WI38 (cell line): ENCODE measurements around the gene FKBP14.

Experiments
- H3K4me3 ChIP-seq: 2 replicates; pipeline ENCODE4 v1.5.1; 2011; ENCODE audit warnings: low read depth, mild to moderate bottlenecking, control low read depth, low read length
- TF ChIP-seq, protein P1 (sequence below): IDR thresholded peaks from 2 replicates; pipeline ENCODE4 v1.5.1; 2012; ENCODE audit warnings: low read depth, mild to moderate bottlenecking, control low read depth, low read length

The FKBP14 gene

DNA sequence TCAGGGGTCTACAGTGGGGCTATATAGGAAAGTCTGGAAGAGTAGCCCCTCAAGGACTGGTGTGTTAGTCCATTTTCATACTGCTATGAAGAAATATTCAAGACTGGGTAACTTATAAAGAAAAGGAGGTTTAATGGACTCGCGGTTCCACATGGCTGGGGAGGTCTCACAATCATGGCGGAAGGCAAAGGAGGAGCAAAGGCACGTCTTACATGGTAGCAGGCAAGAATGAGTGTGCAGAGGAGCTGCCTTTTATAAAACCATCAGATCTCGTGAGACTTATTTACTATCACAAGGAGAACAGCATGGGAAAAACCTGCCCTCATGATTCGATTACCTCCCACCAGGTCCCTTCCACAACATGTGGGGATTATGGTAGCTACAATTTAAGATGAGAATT lies 3.0 kb downstream of the FKBP14 start:
- H3K4me3 ChIP-seq, result no peak overlapping the region
- TF ChIP-seq, protein P1, sequence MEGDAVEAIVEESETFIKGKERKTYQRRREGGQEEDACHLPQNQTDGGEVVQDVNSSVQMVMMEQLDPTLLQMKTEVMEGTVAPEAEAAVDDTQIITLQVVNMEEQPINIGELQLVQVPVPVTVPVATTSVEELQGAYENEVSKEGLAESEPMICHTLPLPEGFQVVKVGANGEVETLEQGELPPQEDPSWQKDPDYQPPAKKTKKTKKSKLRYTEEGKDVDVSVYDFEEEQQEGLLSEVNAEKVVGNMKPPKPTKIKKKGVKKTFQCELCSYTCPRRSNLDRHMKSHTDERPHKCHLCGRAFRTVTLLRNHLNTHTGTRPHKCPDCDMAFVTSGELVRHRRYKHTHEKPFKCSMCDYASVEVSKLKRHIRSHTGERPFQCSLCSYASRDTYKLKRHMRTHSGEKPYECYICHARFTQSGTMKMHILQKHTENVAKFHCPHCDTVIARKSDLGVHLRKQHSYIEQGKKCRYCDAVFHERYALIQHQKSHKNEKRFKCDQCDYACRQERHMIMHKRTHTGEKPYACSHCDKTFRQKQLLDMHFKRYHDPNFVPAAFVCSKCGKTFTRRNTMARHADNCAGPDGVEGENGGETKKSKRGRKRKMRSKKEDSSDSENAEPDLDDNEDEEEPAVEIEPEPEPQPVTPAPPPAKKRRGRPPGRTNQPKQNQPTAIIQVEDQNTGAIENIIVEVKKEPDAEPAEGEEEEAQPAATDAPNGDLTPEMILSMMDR, result no peak

DNA sequence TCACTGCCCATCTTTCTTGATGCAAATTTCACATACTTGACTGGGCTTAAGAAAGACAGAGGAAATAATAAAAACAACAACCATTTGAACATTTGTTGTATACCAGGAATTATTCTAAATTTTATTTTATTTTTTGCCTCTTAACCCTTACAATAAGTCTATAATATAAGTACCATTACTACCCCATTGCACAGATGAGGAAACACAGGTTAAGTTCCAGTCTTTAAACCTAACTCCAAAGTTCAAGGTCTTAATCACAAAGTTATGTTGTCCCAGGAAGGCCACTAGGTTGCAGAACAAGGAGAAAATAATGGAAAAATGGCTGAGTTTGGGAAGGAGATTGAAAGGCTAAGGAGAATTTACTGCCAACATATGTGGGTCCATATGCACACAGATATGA lies 3.5 kb downstream of the FKBP14 start:
- TF ChIP-seq, protein P1, result no peak
- H3K4me3 ChIP-seq, result no peak overlapping the region

GRCh38 chr7:30020535-30020934 lies 6.0 kb downstream of the FKBP14 start:
- no peak overlapping the region for H3K4me3 ChIP-seq
- TF ChIP-seq, protein P1, result no peak

GRCh38 chr7:30019960-30020359 lies 6.5 kb downstream of the FKBP14 start:
- no peak overlapping the region for H3K4me3 ChIP-seq
- TF ChIP-seq, protein P1, result no peak

- H3K4me3 ChIP-seq, result no peak overlapping the region
- TF ChIP-seq, protein P1, result no peak
These were observed 7.1 kb downstream of the FKBP14 start for GRCh38 chr7:30019387-30019786.

DNA sequence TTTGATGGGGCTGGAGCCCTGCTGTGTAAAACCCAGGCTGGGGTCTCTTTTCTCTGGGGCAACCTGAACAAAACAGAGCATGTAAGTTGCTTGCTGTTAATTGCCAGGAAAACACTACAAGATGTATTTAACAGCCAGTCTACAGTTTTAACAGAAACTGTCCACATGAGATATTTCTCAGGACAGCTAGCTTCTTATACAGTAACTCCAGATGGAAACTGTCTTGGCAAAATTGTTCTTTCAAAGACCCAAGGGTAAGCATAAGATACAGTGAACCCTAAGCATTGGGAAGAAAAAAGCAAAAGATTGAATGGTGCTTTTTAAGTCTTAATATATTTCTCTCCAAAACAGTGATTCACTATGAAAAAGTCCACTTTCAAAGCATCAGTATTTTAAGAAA lies 8.1 kb downstream of the FKBP14 start:
- TF ChIP-seq, protein P1, result no peak
- H3K4me3 ChIP-seq, result no peak overlapping the region

DNA sequence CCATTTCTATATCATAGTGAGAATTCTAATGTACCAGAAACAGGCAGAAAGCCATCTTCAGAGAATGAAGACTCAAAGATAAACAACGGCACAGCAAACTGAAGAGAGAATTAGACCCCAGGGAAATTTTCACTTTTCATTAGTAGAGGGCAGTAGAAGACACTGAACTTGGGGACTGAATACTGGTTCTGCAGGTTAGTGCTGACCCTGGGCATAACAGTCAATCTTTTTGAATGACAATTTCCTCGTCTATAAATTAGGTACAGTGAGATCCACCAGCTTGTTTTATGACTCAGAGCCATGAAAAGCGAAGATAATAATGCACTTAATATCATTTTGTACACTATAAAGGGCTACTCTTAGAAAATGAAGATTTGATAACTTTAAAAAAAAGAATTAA lies 13.7 kb downstream of the FKBP14 start:
- H3K4me3 ChIP-seq, result no peak overlapping the region
- TF ChIP-seq, protein P1, result no peak
